Endothelial cell of umbilical vein (primary cell): Measurements from ENCODE around the gene PIP5K1C. TPM values are rescaled to one million over a fixed set of nuclear protein-coding genes. Genes with fewer than 3 reads are reported as not detected.

ENCODE experiments used
- BruUV-seq: library from RNA; stranded (reverse); fragments of 400-500 nt; replicated peaks from 2 replicates; lab custom pipeline; 2021; lab: Mats Ljungman, UMichigan
- CTCF ChIA-PET: fragments of 300-600, 350-600 bp; sonication (Branson Sonifier 250); formaldehyde crosslinking; loops from one replicate; lab custom pipeline; 2021; ENCODE audit warnings: antibody characterized with exemption, inconsistent platforms; lab: Charles Lee
- POLR2A ChIA-PET: fragments of 300-600, 350-600 bp; sonication (Branson Sonifier 250); formaldehyde crosslinking; loops from one replicate; lab custom pipeline; 2021; ENCODE audit warnings: antibody characterized with exemption, inconsistent platforms; lab: Charles Lee
- DNase-seq: peaks from one replicate; pipeline ENCODE4 v3.0.0-alpha.2; 2011; ENCODE audit warnings: low read depth, low spot score
- FAIRE-seq: peaks from 2 replicates; lab custom pipeline; 2011; peaks lifted over from hg19 to GRCh38; lab: Jason Lieb, UNC
- H2AFZ ChIP-seq: 2 replicates; pipeline ENCODE4 v1.6.0; 2012; ENCODE audit warnings: low read depth, low read length, control low read depth, inconsistent platforms
- H3K27ac ChIP-seq: 2 replicates; pipeline ENCODE4 v1.5.1; 2011; ENCODE audit warnings: low read depth, mild to moderate bottlenecking, control low read depth, low read length, moderate library complexity; ENCODE audit not compliant: insufficient read depth
- H3K27me3 ChIP-seq, 2 experiments: 2 replicates each; pipeline versions ENCODE4 v1.6.0 to v1.6.1; 2011; ENCODE audit warnings: low read length in 2 of 2, mixed read lengths in 1 of 2; ENCODE audit not compliant: control insufficient read depth in 2 of 2, insufficient read depth in 2 of 2
- H3K36me3 ChIP-seq, 2 experiments: 2 replicates in 1 of 2; 3 replicates in 1 of 2; pipeline ENCODE4 v1.5.1; 2011; ENCODE audit warnings: low read length in 2 of 2, mild to moderate bottlenecking in 1 of 2, moderate library complexity in 1 of 2; ENCODE audit not compliant: control insufficient read depth in 2 of 2, insufficient read depth in 2 of 2; ENCODE audit errors: extremely low read depth in 1 of 2
- H3K4me1 ChIP-seq: 3 replicates; pipeline ENCODE4 v1.5.1; 2011; ENCODE audit warnings: mild to moderate bottlenecking, low read length; ENCODE audit not compliant: control insufficient read depth, insufficient read depth; ENCODE audit errors: extremely low read depth
- H3K4me2 ChIP-seq: 2 replicates; pipeline ENCODE4 v1.6.1; 2011; ENCODE audit warnings: low read length, control low read depth, mixed read lengths; ENCODE audit not compliant: insufficient read depth
- H3K4me3 ChIP-seq, 3 experiments: fragments of 200-600 bp in 1 of 3; sonication (generic), shearing (Covaris generic) in 1 of 3; replicated peaks in 1 of 3; 2 replicates each; pipeline ENCODE4 v1.5.1; 2011 to 2016; ENCODE audit warnings: control low read depth in 3 of 3, low read length in 3 of 3, mild to moderate bottlenecking in 2 of 3, inconsistent platforms in 1 of 3, low read depth in 1 of 3, moderate library complexity in 1 of 3; ENCODE audit not compliant: insufficient read depth in 1 of 3
- H3K79me2 ChIP-seq: 2 replicates; pipeline ENCODE4 v1.6.0; 2012; ENCODE audit warnings: low read length, inconsistent platforms; ENCODE audit not compliant: control insufficient read depth, insufficient read depth
- H3K9ac ChIP-seq: replicated peaks from 2 replicates; pipeline ENCODE3; 2011; ENCODE audit warnings: low read length, control low read depth; ENCODE audit not compliant: insufficient read depth; ENCODE audit errors: extremely low read depth
- H3K9me1 ChIP-seq: replicated peaks from 3 replicates; pipeline ENCODE4 v1.6.0; 2011; ENCODE audit warnings: mild to moderate bottlenecking, low read length; ENCODE audit not compliant: control insufficient read depth, insufficient read depth; ENCODE audit errors: extremely low read depth
- H3K9me3 ChIP-seq: replicated peaks from 2 replicates; pipeline ENCODE4 v1.5.1; 2012; ENCODE audit warnings: low read length, inconsistent platforms; ENCODE audit not compliant: control insufficient read depth, insufficient read depth
- H4K20me1 ChIP-seq: replicated peaks from 2 replicates; pipeline ENCODE3; 2011; ENCODE audit warnings: mild to moderate bottlenecking, low read length; ENCODE audit not compliant: control insufficient read depth, insufficient read depth; ENCODE audit errors: extremely low read depth
- CTCF ChIP-seq, 2 donors: IDR thresholded peaks; 1 replicate in 1 of 2; 2 replicates in 1 of 2; pipeline ENCODE4 v1.5.1; 2011; ENCODE audit warnings: low read length in 2 of 2, mild to moderate bottlenecking in 2 of 2, moderate library complexity in 2 of 2, control low read depth in 1 of 2, inconsistent platforms in 1 of 2, low read depth in 1 of 2; ENCODE audit not compliant: insufficient read depth in 1 of 2; ENCODE audit errors: extremely low read depth in 1 of 2
- EZH2 ChIP-seq: IDR thresholded peaks from 2 replicates; pipeline ENCODE4 v1.6.1; 2012; ENCODE audit warnings: borderline replicate concordance, low read depth, mild to moderate bottlenecking, moderate library complexity, low read length, inconsistent platforms; ENCODE audit not compliant: severe bottlenecking
- FOS ChIP-seq: IDR thresholded peaks from 2 replicates; pipeline ENCODE4 v1.6.1; 2011; ENCODE audit warnings: mild to moderate bottlenecking, low read length, moderate library complexity, borderline replicate concordance; ENCODE audit not compliant: insufficient read depth
- GATA2 ChIP-seq: IDR thresholded peaks from 2 replicates; pipeline ENCODE4 v1.7.0; 2011; ENCODE audit warnings: low read depth, mild to moderate bottlenecking, moderate library complexity, mixed read lengths, low read length; ENCODE audit not compliant: insufficient read length, insufficient read depth
- JUN ChIP-seq: IDR thresholded peaks from 2 replicates; pipeline ENCODE4 v1.6.1; 2011; ENCODE audit warnings: borderline replicate concordance, low read depth; ENCODE audit not compliant: insufficient read length, insufficient read depth
- MAX ChIP-seq: IDR thresholded peaks from 2 replicates; pipeline ENCODE4 v1.6.1; 2011; ENCODE audit not compliant: insufficient read depth, insufficient read length
- MYC ChIP-seq: IDR thresholded peaks from one replicate; pipeline ENCODE4 v1.6.1; 2011; ENCODE audit warnings: mild to moderate bottlenecking, low read depth, low read length
- POLR2A ChIP-seq: IDR thresholded peaks from 2 replicates; pipeline ENCODE4 v1.6.1; 2012; ENCODE audit warnings: low read depth, mild to moderate bottlenecking, control low read depth, low read length
- POLR2AphosphoS5 ChIP-seq: IDR thresholded peaks from 2 replicates; pipeline ENCODE4 v1.6.1; 2012; ENCODE audit warnings: low read depth, mild to moderate bottlenecking, control low read depth, low read length, moderate library complexity; ENCODE audit not compliant: insufficient read depth
- dilution Hi-C: fragments of 300-500 bp; cut with MboI; formaldehyde crosslinking; loops from one replicate; pipeline ENCODE4 v1.15.0; 2019; ENCODE audit warnings: low sequenced_read_pairs; ENCODE audit not compliant: extremely low pct_ligation_motif_present
- intact Hi-C: fragments of 100-400 bp; cut with micrococcal nuclease; formaldehyde crosslinking; loops from one replicate; pipeline ENCODE4 v1.10.0; 2022
- polyA plus RNA-seq, 4 experiments: library from polyadenylated mRNA; depleted of rRNA in 3 of 4; stranded (reverse) in 3 of 4; unstranded in 1 of 4; fragments of >200 nt; gene quantifications; 2 replicates each; pipeline versions ENCODE4 v1.2.1 to v1.2.3, GENCODE V29; 2011 to 2012; ENCODE audit warnings: missing spikeins in 1 of 4
- total RNA-seq: library from RNA; stranded (reverse); gene quantifications from 2 replicates; pipeline ENCODE4 v1.2.3, GENCODE V29; 2021

The PIP5K1C gene
- total and polyA plus RNA-seq, 2 donors (not counting 3 experiments of a cell fraction or from before 2014, with no cell fraction given) = 31.6 to 79.5 TPM

GRCh38 chr19:3610745-3611717, 89.2 kb downstream of the PIP5K1C start:
- H3K4me2 ChIP-seq = no peak overlapping the region
- no peak overlapping the region for H2AFZ ChIP-seq
- no peak overlapping the region for H3K27ac ChIP-seq
- H3K4me1 ChIP-seq = peaks cover 23% of the 10 kb centered on the region
- H3K9ac ChIP-seq = no peak overlapping the region
- no peaks in the 10 kb centered on the region for H3K27me3 ChIP-seq
- no peak for FAIRE-seq
- no TSS peak for BruUV-seq
- H3K9me1 ChIP-seq = no peaks in the 10 kb centered on the region
- no peak overlapping the region for H3K4me3 ChIP-seq
- TF ChIP-seq MYC (no peak), GATA2 (no peak), FOS (no peak), MAX (no peak), POLR2A (no peak), POLR2AphosphoS5 (no peak), EZH2 (no peak), CTCF (IDR thresholded peaks at IDR 0.05; ENCODE audit: extremely low read depth in 1 of 2, insufficient read depth in 1 of 2, low read depth in 1 of 2, low read length in 2 of 2) (no peak), JUN (no peak)
- DNase-seq = no peak
- dilution Hi-C loops = no loop called here
- ChIA-PET POLR2A (no interaction called here), CTCF (no interaction called here)
- intact Hi-C loops = no loop called here
- no peaks in the 10 kb centered on the region for H3K9me3 ChIP-seq
- H3K79me2 ChIP-seq = no peaks in the 10 kb centered on the region
- no peaks in the 10 kb centered on the region for H4K20me1 ChIP-seq
- peaks cover 0 to 15% of the 10 kb centered on the region in 2 experiments for H3K36me3 ChIP-seq
